GM18511 (cell line): ENCODE results near the gene PRAC1.
"Not testable (repeated sequence)": the region's sequence is repeated elsewhere in the genome, so short reads cannot be mapped to it uniquely, and the experiment has no call there.

Experiments used
- ATAC-seq: cut with Tn5 transposase; IDR thresholded peaks from one replicate; pipeline ENCODE4 v1.9.1; 2021; ENCODE audit warnings: mild to moderate bottlenecking, moderate library complexity; ENCODE audit not compliant: unreplicated experiment

The PRAC1 gene

GRCh38 chr17:48727415-48728175, 5.3 kb upstream of the PRAC1 start:
- no peak for ATAC-seq

DNA sequence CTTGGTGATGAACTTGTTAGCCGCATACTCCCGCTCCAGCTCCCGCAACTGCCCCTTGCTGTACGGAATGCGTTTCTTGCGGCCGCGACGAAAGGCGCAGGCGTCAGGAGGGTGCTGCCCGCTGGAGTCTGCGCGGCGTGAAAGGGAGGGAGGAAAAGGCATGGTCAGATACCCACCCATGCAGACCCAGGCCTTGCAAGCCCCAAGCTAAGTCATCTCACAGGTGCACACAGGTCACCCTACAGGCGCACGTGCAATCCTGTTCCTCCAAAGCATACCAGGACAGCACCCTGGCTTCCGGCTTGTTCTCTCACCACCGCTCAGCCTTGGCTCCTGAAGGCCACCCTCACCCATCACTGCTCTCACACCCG, 4.6 kb upstream of the PRAC1 start:
- no peak for ATAC-seq

DNA sequence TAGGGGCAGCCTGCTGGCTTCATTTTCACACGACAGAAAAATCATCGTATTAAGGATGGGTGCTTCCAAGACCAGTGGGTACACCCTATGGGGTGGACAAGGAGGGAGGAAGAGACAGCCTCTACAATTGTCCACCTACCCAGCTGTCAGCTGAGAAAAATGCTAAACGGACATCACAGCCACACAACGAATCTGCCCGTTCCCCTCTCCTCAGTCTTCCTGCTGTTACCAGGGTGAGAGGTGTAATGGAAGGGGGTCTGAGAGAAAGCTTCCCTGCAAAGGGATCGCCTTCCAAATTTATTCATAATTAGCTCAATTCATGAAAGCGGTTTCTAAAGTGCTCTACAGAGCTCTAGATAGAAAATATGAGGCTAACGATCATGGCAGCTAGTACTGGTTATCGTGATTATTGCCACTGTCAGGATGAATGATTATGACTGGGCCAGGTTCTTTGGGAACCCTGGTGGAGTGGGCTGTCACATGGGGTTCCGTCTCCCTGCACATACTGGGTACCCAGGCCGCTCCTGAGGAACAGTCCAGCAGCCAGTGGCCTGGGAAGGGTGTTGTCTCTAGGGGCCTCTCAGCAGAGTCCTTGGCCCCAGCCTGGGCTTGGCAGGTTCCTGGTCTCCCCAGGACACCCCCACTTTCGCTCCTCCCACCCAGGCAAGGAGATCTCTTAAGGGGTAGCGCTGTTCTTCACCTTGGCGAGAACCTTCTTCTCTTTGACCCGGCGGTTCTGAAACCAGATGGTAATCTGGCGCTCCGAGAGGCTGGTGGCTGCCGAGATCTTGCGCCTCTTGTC, 4.0 kb upstream of the PRAC1 start:
- no peak for ATAC-seq

- no peak for ATAC-seq
These were observed 3.2 kb upstream of the PRAC1 start for GRCh38 chr17:48725288-48726064.

- no peak for ATAC-seq
These were observed 2.6 kb upstream of the PRAC1 start for GRCh38 chr17:48725004-48725287.

- ATAC-seq, result no peak
These were observed 2.1 kb upstream of the PRAC1 start for GRCh38 chr17:48724251-48725003.

DNA sequence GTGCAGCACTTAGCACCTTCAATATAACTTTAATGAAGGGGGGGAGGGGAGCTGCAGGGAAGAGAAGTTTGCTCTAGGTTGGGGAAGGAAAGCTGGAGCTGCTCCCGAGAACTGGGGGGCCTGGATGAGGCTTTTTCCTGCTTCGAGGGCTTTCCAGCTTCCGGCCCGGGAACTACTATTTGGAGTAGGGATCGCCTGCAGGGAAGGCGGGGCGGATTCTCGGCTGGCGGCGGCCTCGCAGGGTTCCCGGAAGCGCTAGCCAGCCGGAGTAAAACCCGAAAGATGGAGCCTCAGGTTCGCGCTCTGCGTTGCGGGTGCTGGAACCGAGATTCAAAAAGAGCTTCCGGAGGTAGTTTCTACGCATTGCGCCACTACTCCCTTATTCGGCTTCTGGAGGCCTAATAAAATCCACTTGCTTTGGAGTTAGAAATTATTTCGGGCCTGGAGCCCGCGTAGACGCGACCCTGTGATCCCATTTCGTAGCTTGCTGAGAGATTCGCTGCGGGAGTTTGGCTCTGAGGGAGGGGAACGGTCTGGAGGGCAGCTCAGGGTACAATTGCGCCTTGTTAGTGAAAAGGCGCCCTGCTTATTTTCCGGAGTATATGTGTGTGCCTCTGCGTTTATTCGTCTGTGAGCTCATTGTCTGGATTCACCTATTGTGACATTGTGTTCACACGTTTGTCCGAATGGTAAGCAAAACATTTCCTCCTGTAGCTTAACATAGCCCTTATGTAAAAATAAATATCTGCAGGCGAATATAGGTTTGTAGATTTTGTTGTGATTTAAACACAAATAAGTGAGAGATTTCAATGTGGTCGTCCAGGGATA, 1.3 kb upstream of the PRAC1 start:
- no peak for ATAC-seq

- no peak for ATAC-seq
These were observed 651 bp upstream of the PRAC1 start, which contains the start of gene PRAC2 for GRCh38 chr17:48722915-48723422. TSS of gene PRAC2 (plus strand) at chr17:48723185. CDS start at chr17:48724411, 1,226 bp downstream.

DNA sequence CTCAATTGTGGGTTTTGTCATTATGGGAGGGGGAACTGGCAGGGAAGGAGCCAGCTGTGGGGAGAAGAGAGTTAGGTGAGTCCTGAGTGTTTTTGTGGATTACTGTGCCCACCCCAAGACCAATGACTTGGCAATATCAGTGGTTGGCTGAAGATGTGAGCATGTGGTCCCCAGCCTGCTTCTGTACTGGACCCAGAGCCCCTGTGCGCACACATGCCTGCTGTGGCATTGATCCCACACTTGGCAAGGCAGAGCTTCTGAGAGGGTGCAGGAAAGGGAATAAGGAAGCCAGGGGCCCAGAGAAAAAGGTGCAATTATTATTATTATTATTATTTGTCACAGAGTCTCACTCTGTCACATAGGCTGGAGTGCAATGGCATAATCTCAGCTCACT, 1.3 kb downstream of the PRAC1 start:
- ATAC-seq, result no peak

GRCh38 chr17:48720266-48721008, 1.9 kb downstream of the PRAC1 start:
- ATAC-seq, result no peak

DNA sequence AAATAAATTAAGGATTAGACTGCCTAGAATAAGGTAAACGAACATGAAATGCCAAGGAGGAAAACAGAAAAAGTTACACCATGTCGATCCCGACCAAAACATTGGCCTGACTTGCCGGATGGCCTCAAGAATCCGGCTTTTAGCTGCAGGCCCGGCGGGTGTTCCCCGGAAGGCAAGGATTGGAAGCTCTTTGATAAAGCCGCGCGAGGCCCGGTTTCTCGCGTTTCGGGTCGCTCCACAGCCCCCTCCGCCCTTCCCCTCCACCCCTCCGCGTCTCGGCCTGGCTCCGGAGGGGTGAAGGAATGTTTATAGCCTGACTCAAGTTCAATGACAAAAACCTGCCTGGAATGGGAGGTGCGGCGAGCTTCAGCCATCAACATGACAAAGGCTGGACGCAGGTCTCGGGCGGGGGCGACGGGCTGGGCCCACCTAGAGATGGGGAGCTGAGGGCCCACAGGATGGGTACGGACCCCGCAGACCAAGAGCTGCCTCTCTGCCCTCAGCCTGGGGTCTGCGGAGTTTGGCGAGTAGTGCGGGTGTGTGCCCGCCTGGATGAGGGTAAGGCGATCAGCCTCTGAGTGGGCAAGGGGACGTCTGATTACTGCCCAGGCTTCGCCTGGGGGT, 2.6 kb downstream of the PRAC1 start:
- ATAC-seq, result no peak

DNA sequence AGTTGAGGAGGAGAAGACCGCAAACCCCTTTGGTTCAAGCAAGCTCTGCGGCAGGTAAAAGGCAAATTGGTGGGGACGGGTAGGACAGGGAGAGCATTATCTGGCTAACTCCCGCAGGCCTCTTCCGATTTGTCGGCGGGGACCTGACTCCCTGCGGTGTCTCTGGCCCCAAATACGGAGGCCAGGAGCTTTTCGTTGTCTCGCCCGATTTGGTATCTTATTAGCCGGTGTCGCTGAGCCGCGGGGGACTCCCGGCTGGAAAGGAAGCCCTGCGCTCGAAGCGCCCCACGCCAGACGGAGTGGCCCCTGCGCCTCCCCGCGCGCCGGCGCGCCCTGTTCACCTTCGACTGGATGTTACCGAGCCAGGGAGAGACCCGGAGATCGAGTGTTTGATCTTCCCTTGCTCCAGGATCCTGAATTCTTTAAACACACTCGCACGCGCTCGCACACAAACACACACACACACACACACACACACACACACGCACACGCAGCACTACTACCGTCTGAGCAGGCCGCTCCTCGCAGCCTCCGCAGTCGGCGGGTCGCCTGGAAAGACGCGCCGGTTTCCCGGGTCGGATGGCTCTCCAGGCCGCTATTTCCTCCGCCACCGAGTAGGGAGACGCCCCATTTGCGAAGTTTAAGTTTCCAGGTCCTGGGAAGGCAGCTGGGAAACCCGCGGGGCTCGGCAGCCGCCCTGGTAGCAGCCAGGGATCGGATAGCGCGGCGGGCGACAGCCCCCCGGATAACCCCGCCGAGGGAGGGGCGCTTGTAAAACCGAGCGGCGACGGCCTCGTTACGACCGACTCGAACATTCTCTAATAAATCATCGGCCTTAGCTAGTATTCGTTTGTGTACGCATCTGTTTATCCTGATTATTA, 3.3 kb downstream of the PRAC1 start:
- ATAC-seq, result no peak

GRCh38 chr17:48718227-48718760, 4.0 kb downstream of the PRAC1 start:
- no peak for ATAC-seq

GRCh38 chr17:48717367-48718226, 4.7 kb downstream of the PRAC1 start:
- no peak for ATAC-seq

DNA sequence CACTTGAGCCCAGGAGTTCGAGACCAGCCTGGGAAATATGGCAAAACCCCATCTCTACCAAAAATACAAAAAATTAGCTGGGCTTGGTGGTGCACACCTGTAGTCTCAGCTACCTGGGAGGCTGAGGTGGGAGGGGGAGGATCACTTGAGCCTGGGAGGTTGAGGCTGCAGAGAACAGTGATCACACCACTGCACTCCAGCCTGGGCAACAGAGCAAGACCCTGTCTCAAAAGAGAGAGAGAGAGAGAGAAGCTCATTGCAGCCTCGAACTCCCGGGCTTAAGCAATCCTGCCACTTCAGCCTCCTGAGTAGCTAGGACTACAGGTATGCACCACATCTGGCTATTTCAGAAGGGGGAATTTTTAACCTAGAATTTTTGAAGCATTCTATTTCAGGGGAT, 5.8 kb downstream of the PRAC1 start:
- ATAC-seq, result not testable (repeated sequence)
